IPS DF 19.7 (cell line): ENCODE data around the gene DEFB132.
A peak's percentile ranks its signal among the peaks of the same experiment; 100 is the strongest.
"Not testable (repeated sequence)": the region's sequence is repeated elsewhere in the genome, so short reads cannot be mapped to it uniquely, and the experiment has no call there.

Source experiments
- DNase-seq: peaks from one replicate; pipeline ENCODE4 v3.0.0-alpha.2; 2013; ENCODE audit warnings: low read depth, low spot score

The DEFB132 gene

DNA sequence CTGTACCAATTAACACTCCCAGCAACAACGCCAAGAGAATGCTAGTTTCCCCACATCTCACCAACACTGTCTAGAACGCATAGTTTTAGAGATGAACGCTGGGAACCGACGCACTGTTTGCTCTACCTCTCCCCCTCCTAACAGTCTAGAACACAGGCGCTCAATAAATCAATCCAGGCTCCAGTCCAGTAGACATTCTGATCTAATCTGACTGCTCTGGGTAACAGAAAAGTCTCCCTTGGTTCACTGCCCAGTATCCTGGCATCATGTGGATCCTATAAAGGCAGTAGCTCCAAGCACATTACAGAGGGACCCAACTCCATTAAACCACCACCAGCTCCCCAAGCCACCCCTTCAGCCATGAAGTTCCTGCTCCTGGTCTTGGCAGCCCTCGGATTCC is at the start of gene DEFB132:
Gene DEFB132, plus strand, starts transcription at position 306 of the 400 bp plus-strand sequence. Its CDS starts 55 bp downstream, at position 361.
- no peak for DNase-seq

DNA sequence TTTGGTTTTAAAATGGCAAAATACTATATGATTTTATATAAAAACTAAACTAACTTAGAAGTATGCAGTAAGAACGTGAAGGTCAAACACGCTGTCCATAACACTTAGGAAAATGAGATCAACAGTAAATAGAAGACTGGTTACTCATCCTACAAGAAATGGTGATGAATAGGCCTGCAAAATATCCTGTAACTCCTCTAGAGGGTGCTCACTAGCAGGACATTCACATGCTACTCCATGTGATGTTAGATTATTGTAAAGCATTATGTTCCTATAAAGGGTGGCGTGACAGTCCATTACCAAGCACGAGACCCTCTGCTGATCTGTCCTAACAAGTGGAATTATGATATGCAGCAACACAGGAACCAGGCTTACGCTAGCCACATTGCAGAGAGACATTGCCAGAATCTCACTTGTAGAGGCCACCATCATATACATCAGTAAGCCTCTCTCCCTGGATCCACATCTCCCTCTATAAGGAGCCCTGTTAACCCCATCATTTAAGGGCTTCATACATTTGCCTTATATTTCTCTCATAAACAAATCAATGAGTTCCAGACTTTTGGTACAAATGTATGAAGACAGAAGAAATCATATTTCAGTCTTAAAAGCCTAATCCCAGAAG is 48.5 kb upstream of the DEFB132 start:
- DNase-seq, result no peak

DNA sequence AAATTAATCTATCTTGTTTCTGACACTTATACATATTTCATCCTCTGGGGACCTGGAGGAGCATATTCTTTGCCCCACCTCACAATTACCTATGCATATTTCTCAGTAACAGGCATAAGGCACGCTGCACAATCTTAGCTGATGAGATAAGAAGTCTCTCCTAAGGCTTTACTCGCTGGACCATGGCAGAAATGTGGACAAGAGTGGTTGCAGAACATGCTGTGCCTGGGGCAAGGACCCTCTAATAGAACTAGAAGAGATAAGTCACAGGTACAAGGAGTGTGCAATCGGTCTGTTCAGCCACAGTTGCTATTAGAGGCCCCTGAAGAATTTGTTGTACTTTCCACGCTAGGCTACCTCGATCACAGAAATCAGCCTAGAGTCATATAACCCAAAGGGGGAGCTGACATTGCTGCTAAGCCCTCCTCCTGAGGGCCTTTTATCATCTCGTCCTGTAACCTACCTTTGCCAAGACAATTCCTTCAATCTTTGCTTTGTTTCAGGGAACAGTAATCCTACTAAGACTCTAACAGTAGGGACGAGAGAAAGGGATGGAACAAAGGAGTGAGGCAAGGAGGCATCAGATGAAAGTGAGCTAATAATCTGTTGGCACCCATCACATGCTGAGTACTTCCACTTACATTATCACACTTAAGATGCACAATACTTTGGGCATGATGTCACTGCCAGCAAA is 46.6 kb upstream of the DEFB132 start:
- DNase-seq, result no peak

DNA sequence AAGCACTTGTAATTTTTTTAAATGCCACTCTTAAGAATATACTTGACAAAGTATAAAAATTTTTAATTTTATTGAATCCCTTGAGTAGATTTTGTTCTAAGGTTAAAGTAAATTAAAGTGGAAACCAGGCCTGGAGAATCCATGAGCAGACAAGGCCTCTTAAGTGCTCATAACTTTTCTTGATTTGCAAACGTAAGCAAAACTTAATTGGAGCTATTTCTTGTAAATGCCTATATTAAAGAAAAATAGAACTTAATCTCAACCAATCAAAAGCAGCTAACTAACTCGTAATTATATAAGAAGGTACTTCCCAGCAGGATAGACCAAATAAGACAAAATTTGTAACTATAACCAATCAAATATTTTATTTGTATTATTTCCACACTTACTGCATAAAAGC is 43.1 kb upstream of the DEFB132 start:
- no peak for DNase-seq

DNA sequence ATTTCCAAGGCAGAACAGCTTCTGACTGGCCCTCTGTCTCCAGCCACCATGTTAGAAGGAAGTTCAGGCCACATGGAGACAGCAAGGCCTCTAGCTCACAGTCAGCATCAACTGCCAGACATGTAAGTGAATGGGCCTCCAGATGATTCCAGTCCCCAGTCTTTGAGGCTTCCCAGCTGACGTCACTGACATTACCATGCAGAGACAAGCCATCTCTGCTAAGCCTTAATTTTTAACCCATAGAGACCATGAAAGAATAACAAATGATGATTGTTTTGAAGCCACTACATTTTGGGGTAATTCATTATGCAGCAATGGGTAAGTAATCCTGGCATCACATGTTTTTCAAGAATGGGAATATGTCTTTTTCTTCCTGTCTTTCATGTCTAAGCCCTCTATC is 41.7 kb upstream of the DEFB132 start:
- no peak for DNase-seq

DNA sequence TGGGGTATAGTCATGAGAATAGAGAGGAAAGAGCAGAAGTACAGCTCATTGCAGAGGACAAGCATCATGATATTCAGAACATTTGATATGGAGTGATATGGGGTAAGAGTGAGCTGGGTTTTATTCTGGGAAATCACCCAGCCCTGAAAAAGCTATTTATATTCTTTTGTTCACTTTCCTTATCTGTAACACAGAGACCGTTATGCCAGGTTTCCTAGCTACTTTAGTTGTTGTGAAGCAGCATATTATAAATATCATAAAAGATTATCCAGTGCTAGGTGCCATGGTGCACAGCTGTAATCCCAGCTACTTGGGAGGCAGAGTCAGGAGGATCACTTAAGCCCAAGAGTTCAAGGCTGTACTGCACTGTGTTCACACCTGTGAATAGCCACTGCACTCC is 40.3 kb upstream of the DEFB132 start:
- no peak for DNase-seq

DNA sequence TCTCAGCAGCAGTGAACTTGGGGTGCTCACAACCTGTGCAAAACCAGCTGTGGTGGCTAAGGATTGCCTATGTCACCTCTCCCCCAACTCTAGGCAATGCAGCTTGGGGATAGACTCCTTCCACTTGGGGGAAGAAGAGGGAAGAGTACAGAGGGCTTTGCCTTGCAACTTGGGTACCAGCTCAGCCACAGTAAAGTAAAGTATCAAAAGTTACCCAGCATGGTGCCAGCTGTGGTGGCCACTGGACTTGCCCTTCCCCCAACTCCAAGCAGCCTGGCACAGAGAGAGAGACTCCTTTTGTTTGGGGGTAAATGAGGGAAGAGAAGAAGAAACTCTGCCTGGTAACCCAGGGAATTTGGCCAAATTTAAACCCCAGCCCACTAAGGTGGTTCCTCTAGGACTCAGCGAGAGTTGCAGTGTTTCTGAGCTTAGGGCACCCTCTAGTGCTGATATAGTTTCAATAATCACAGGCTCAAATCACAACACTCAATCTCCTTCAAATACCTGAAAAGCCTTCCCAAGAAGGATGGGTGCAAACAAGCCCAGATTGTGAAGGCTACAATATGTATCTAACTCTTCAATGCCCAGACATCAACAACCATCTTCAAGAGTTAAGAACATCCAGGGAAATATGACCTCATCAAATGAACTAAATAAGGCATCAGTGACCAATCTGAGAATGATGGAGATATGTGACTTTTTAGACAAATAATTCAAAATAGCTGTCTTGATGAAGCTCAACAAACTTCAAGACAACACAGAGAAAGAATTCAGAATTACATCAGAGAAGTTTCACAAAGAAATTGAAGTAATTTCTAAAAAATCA is 38.0 kb upstream of the DEFB132 start:
- no peak for DNase-seq

- DNase-seq, result no peak
Observed at GRCh38 chr20:221258-221830, 36.2 kb upstream of the DEFB132 start.

GRCh38 chr20:225879-226278 is 31.6 kb upstream of the DEFB132 start:
- DNase-seq, result not testable (repeated sequence)

DNA sequence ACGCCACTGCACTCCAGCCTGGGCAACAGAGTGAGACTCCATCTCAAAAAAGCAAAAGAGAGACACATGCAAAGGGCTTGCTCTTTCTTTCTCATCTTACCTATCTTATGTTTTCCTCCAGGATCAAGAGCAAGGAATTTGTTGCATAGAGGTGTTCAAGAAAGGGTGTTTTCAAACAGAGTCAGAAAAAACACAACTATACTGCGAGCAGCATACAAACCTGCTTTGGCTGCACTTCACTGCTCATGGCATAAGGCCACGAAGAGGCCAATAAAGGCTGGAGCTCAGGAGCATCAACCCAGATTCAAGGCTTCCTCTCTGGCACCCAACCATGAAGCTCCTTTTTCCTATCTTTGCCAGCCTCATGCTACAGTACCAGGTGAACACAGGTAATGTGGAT is 30.6 kb upstream of the DEFB132 start, which contains the start of gene DEFB129:
Gene DEFB129, plus strand, starts transcription at position 301 of the 400 bp plus-strand sequence. Its CDS starts 31 bp downstream, at position 332.
- no peak for DNase-seq

GRCh38 chr20:227439-228105 is 30.0 kb upstream of the DEFB132 start:
- DNase-seq, result no peak

DNA sequence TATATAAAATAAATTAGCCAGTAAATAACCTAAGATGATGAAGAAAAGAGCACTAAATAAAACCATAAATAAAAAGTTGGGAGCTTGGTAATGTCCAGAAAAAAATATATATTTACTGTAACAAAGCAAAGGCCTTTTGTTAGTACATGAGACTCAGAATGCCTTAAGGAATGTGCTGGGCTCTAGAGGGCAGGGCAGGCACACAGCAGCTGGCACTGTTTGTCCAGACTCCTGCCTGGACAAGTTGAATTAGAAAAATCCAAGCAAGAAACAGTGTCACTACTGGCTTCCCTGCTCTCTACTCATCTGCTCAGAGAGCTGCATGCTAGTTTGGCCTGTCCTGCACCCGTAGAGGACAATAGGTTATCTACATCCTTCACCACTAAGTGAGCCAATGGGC is 21.6 kb upstream of the DEFB132 start:
- DNase-seq, result no peak

DNA sequence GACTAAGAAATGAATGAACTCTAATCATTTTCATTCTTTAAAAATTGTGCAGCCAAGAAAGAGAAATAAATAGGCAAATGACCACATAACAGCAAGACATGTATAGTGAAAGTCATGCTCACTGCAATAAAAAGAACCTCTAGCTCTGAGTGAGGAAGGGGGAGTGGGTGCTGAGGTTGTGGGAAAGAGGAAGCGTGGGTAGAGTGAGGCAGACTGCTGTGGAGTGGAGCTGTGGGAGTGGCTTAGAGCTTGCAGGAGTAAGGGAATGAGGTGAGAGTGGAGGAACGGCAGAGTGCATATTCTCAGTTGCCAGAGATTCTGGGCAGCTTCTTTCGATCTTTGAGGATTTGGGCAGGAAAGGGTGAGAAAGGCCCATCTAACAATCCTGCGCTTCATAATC is 20.0 kb upstream of the DEFB132 start:
- no peak for DNase-seq

GRCh38 chr20:237929-238328 is 19.6 kb upstream of the DEFB132 start:
- no peak for DNase-seq

DNA sequence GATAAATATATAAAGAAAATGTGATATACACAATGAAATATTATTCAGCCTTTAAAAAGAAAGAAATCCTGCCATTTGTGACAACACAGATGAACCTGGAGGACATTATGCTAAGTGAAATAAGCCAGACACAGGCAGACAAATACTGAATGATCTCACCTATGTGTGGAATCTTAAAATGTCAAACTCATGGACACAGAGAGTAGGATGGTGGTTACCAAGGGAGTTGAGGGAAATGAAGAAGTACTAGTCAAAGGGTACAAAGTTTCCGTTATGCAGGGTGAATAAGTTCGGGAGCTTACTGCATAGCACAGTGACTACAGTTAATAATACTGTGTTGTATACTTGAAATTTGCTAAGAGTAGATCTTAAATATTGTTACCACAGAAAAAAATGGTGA is 14.6 kb upstream of the DEFB132 start:
- no peak for DNase-seq

- peak; percentile 71 for DNase-seq
Observed at GRCh38 chr20:251354-251753, 6.2 kb upstream of the DEFB132 start.

- no peak for DNase-seq
Observed at GRCh38 chr20:252801-253200, 4.7 kb upstream of the DEFB132 start.

GRCh38 chr20:253447-253846 is 4.1 kb upstream of the DEFB132 start:
- DNase-seq, result not testable (repeated sequence)

DNA sequence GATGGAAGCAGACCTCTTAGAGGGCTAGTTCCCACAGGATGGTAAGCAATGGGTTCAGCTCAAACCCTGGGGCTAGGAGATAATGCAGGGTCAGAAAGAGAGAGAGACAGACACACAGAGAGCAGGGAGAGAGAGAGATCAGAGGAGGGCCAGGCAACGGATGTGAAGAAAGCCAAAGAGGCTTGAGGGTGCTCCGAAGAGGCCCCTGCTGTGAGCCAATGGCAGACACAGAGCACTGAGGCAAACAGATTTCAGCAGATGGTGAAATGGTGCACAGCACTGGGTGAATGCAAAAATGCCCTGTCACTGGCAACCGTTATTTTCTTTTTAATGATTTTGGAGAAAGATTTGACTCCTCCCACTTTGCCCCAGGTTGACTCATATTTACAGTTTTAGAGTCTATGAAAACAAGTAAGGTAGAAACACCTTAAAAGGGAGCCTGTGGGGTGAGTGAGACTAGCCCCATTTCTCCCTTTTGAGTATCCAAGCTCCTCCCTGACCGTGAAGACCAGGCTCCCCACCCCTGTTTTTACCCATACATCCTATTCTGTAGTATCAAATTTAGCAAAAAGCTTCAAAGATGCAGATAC is 840 bp downstream of the DEFB132 start:
- no peak for DNase-seq

GRCh38 chr20:258963-259362 is 1.4 kb downstream of the DEFB132 start:
- DNase-seq, result no peak

GRCh38 chr20:259981-260380 is 2.5 kb downstream of the DEFB132 start:
- DNase-seq, result no peak
